B cell (primary cell): ENCODE results near the gene TRIM6. TPM values are rescaled to one million over a fixed set of nuclear protein-coding genes. Genes with fewer than 3 reads are reported as not detected.

Experiments
- ATAC-seq: fragments of 200-7000 bp; cut with Tn5 transposase; one replicate; pipeline ENCODE4 v1.10.0; 2021; ENCODE audit warnings: low read depth, mild to moderate bottlenecking, moderate number of reproducible peaks, moderate library complexity
- CTCF ChIA-PET: fragments of 350-600 bp; sonication (Branson Sonifier 250); formaldehyde crosslinking; loops from one replicate; lab custom pipeline; 2021; ENCODE audit warnings: antibody characterized with exemption, inconsistent platforms; lab: Charles Lee
- POLR2A ChIA-PET: fragments of 350-600 bp; sonication (Branson Sonifier 250); formaldehyde crosslinking; loops from one replicate; lab custom pipeline; 2021; ENCODE audit warnings: antibody characterized with exemption; lab: Charles Lee
- DNase-seq: peaks from one replicate; pipeline ENCODE4 v3.0.0; 2013
- H2AFZ ChIP-seq: 2 replicates; pipeline ENCODE4 v1.6.1; 2012; ENCODE audit warnings: mild to moderate bottlenecking, low read depth, low read length; ENCODE audit not compliant: insufficient read depth, poor library complexity, severe bottlenecking
- H3K27ac ChIP-seq, 2 donors: 1 replicate in 1 of 2; 2 replicates in 1 of 2; pipeline ENCODE4 v1.5.1; 2012 to 2013; ENCODE audit warnings: low read length in 2 of 2, mild to moderate bottlenecking in 2 of 2, moderate library complexity in 1 of 2
- H3K27me3 ChIP-seq, 4 experiments: fragments of 200-600 bp in 1 of 4; sonication (generic) in 1 of 4; replicated peaks in 1 of 4; 1 replicate in 2 of 4; 2 replicates in 2 of 4; pipeline versions ENCODE4 v1.6.1 to v1.7.0; 2013 to 2016; ENCODE audit warnings: low read length in 3 of 4, mild to moderate bottlenecking in 2 of 4, mixed read lengths in 1 of 4, moderate library complexity in 1 of 4; ENCODE audit not compliant: insufficient read depth in 4 of 4, control insufficient read depth in 3 of 4; ENCODE audit errors: control extremely low read depth in 1 of 4
- H3K36me3 ChIP-seq, 2 experiments: replicated peaks in 1 of 2; 1 replicate in 1 of 2; 2 replicates in 1 of 2; pipeline versions ENCODE4 v1.6.1 to v1.7.1; 2013; ENCODE audit warnings: low read length in 1 of 2; ENCODE audit not compliant: insufficient read depth in 2 of 2, control insufficient read depth in 1 of 2; ENCODE audit errors: control extremely low read depth in 1 of 2, extremely low read depth in 1 of 2
- H3K4me1 ChIP-seq, 2 donors: fragments of 200-600 bp in 1 of 2; sonication (generic) in 1 of 2; 1 replicate in 1 of 2; 2 replicates in 1 of 2; pipeline versions ENCODE4 v1.5.1 to v1.6.1; 2013 to 2017; ENCODE audit warnings: low read length in 2 of 2; ENCODE audit not compliant: control insufficient read depth in 2 of 2, insufficient read depth in 2 of 2
- H3K4me2 ChIP-seq: replicated peaks from 2 replicates; pipeline ENCODE3; 2012; ENCODE audit warnings: mild to moderate bottlenecking, low read depth, low read length; ENCODE audit not compliant: poor library complexity, severe bottlenecking
- H3K4me3 ChIP-seq, 5 experiments: fragments of 200-600 bp in 1 of 5; sonication (generic) in 1 of 5; 1 replicate in 3 of 5; 2 replicates in 2 of 5; pipeline versions ENCODE4 v1.5.1 to v1.7.0; 2011 to 2016; ENCODE audit warnings: low read length in 4 of 5, mild to moderate bottlenecking in 4 of 5, low read depth in 2 of 5, control low read depth in 1 of 5, moderate library complexity in 1 of 5; ENCODE audit not compliant: insufficient read depth in 1 of 5; ENCODE audit errors: control extremely low read depth in 1 of 5, extremely low read depth in 1 of 5
- H3K79me2 ChIP-seq: fragments of 200-600 bp; sonication (generic); one replicate; pipeline ENCODE4 v1.6.0; 2016; ENCODE audit warnings: low read length; ENCODE audit not compliant: control insufficient read depth, insufficient read depth
- H3K9ac ChIP-seq: fragments of 200-600 bp; sonication (generic); 2 replicates; pipeline ENCODE4 v1.6.1; 2017; ENCODE audit warnings: mild to moderate bottlenecking, low read length, moderate library complexity
- H3K9me3 ChIP-seq, 3 donors: one replicate each; pipeline versions ENCODE4 v1.6.1 to v1.7.1; 2013; ENCODE audit warnings: low read length in 2 of 3; ENCODE audit not compliant: control insufficient read depth in 2 of 3, insufficient read depth in 1 of 3; ENCODE audit errors: control extremely low read depth in 1 of 3
- H4K20me1 ChIP-seq: 2 replicates; pipeline ENCODE4 v1.6.0; 2012; ENCODE audit warnings: mild to moderate bottlenecking, low read length; ENCODE audit not compliant: insufficient read depth, control insufficient read depth, poor library complexity, severe bottlenecking
- H3K27ac Mint-ChIP-seq: one replicate; pipeline ENCODE4 v1.8.0; 2021; ENCODE audit warnings: mixed read lengths
- H3K27me3 Mint-ChIP-seq: one replicate; pipeline ENCODE4 v1.8.0; 2021; ENCODE audit warnings: mixed read lengths
- H3K4me1 Mint-ChIP-seq: one replicate; pipeline ENCODE4 v1.8.0; 2021; ENCODE audit warnings: mixed read lengths
- H3K4me3 Mint-ChIP-seq: one replicate; pipeline ENCODE4 v1.8.0; 2021; ENCODE audit warnings: mixed read lengths
- H3K9me3 Mint-ChIP-seq: one replicate; pipeline ENCODE4 v1.8.0; 2022; ENCODE audit warnings: mixed read lengths; ENCODE audit not compliant: insufficient read depth
- EZH2 ChIP-seq: IDR thresholded peaks from 2 replicates; pipeline ENCODE4 v1.6.1; 2012; ENCODE audit warnings: borderline replicate concordance, low read depth, mild to moderate bottlenecking, moderate library complexity, low read length; ENCODE audit not compliant: insufficient read depth, poor library complexity, severe bottlenecking
- WGBS: methylation state at CpG from one replicate; pipeline ENCODE4 v1.1.5; 2013; ENCODE audit warnings: missing lambda C conversion rate; ENCODE audit not compliant: insufficient coverage; 5-methylcytosine and 5-hydroxymethylcytosine counted together
- intact Hi-C: fragments of 100-400 bp; cut with micrococcal nuclease; formaldehyde crosslinking; loops from one replicate; pipeline ENCODE4 v1.10.0; 2022
- polyA plus RNA-seq: library from polyadenylated mRNA; depleted of rRNA; stranded (reverse); fragments of >200 nt; gene quantifications from 2 replicates; pipeline ENCODE4 v1.2.3, GENCODE V29; 2012
- total RNA-seq, 2 donors: library from RNA; stranded (reverse); fragments of 120-200 nt in 1 of 2; gene quantifications; 1 replicate in 1 of 2; 2 replicates in 1 of 2; pipeline versions ENCODE4 v1.2.3 to v1.2.4, GENCODE V29; 2013 to 2022
- TF ChIP-seq, protein P1 (sequence below): fragments of 200-600 bp; IDR thresholded peaks from one replicate; pipeline ENCODE4 v1.8.0; 2022; ENCODE audit warnings: antibody characterized with exemption, mild to moderate bottlenecking

The TRIM6 gene
- total and polyA plus RNA-seq, 2 donors (not counting 1 experiment from before 2014, with no cell fraction given), result 0.10 TPM; not detected in 1

DNA sequence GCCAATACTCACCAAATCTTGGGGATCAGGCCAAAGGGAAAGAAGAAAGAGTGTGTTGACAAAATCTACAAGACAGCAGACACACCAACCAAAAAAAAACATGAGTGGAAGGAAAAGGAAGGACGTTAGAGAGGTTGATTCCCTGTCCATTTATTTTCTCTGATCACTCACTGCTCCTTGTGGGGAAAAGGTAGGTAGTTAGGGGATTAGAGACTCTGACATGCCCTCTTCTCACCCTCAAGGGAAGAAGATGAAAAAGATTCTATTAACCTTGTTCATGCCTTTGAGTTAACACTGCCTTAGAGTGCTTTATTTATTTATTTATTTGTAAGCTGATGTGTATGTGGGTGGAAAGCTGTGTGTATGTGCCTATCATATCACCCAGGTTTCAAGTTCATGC, 48.0 kb upstream of the TRIM6 start, which contains the start of gene OR52H1:
OR52H1 (minus strand) TSS at position 101 of the 400 bp plus-strand sequence. CDS start 3,035 bp downstream, outside the sequence.
- no peaks in the 10 kb centered on the region for H3K79me2 ChIP-seq
- no peak within 1 kb of the TSS for H2AFZ ChIP-seq
- POLR2A ChIA-PET, result no interaction called here
- no peak within 1 kb of the TSS for H3K4me2 ChIP-seq
- intact Hi-C loops, result no loop called here
- H3K9me3 ChIP-seq, result no peaks in the 10 kb centered on the region
- H3K27ac ChIP-seq, result no peak within 1 kb of the TSS
- Mint-ChIP-seq H3K4me1 (no peaks in the 10 kb centered on the region), H3K27me3 (peaks cover 9% of the 10 kb centered on the region), H3K4me3 (no peak within 1 kb of the TSS), H3K9me3 (no peaks in the 10 kb centered on the region), H3K27ac (no peak within 1 kb of the TSS)
- H3K4me1 ChIP-seq, result no peaks in the 10 kb centered on the region
- no peak within 1 kb of the TSS for H3K4me3 ChIP-seq
- H3K27me3 ChIP-seq, result no peaks in the 10 kb centered on the region
- no peaks in the 10 kb centered on the region for H4K20me1 ChIP-seq
- no peak for ATAC-seq
- TF ChIP-seq EZH2, result no peak
- TF ChIP-seq, protein P1, sequence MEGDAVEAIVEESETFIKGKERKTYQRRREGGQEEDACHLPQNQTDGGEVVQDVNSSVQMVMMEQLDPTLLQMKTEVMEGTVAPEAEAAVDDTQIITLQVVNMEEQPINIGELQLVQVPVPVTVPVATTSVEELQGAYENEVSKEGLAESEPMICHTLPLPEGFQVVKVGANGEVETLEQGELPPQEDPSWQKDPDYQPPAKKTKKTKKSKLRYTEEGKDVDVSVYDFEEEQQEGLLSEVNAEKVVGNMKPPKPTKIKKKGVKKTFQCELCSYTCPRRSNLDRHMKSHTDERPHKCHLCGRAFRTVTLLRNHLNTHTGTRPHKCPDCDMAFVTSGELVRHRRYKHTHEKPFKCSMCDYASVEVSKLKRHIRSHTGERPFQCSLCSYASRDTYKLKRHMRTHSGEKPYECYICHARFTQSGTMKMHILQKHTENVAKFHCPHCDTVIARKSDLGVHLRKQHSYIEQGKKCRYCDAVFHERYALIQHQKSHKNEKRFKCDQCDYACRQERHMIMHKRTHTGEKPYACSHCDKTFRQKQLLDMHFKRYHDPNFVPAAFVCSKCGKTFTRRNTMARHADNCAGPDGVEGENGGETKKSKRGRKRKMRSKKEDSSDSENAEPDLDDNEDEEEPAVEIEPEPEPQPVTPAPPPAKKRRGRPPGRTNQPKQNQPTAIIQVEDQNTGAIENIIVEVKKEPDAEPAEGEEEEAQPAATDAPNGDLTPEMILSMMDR, result no peak
- CTCF ChIA-PET, result no interaction called here
- H3K9ac ChIP-seq, result no peak within 1 kb of the TSS
- no CpG with 5 or more reads among the region's 1 CpG for WGBS
- H3K36me3 ChIP-seq, result no peaks in the 10 kb centered on the region
- DNase-seq, result no peak

DNA sequence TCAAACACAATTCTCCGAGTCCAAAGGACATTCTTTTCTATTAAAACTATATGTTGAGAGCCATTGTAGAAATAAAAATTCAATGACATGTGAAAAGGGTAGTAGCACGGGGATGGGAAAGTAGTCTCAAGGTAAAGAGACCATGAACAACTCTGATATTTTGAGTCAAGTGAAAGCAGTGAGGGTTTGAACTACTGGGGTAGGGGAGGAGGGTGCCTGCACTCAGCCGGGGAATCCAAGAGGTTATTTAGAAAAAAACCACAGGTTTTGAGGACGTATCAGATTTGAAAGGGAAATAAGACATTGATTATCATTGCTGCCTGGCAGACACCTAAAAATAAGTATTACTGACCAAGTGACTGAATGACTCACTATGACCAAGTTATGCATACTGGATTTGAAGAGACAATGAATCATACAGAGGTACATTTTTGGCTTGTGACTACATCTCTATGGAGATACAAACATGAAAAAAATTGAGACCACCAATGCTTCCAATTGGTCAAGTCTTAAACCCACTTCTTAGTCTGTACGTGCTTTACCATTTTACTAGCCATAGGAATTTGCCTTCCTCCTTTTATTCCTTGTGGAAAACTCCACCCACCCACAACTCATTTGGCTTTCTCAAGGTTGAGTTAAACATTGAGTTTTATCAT, 45.9 kb upstream of the TRIM6 start:
- Histone ChIP-seq H3K79me2 (no peaks in the 10 kb centered on the region), H2AFZ (no peak overlapping the region), H3K9ac (no peak overlapping the region), H3K27ac (no peak overlapping the region), H3K36me3 (no peaks in the 10 kb centered on the region), H3K27me3 (no peaks in the 10 kb centered on the region), H3K4me3 (no peak overlapping the region), H4K20me1 (no peaks in the 10 kb centered on the region), H3K9me3 (no peaks in the 10 kb centered on the region), H3K4me1 (no peaks in the 10 kb centered on the region), H3K4me2 (no peak overlapping the region)
- Mint-ChIP-seq H3K4me1 (no peaks in the 10 kb centered on the region), H3K4me3 (no peak overlapping the region), H3K9me3 (no peaks in the 10 kb centered on the region), H3K27ac (no peak overlapping the region), H3K27me3 (peaks cover 12% of the 10 kb centered on the region)
- WGBS, result 42% methylated on average over 3 of the region's 5 CpGs
- TF ChIP-seq EZH2, result no peak
- TF ChIP-seq, protein P1, result no peak
- DNase-seq (no peak), ATAC-seq (no peak)
- ChIA-PET CTCF (no interaction called here), POLR2A (no interaction called here)
- intact Hi-C loops, result no loop called here
